Astrocyte of the spinal cord (primary cell): ENCODE data around the gene GABARAPL2.
"Not testable (repeated sequence)": the region's sequence is repeated elsewhere in the genome, so short reads cannot be mapped to it uniquely, and the experiment has no call there.

ENCODE experiments used
- DNase-seq: peaks from one replicate; pipeline ENCODE4 v3.0.0; 2011; ENCODE audit warnings: low read depth, low spot score
- H3K4me3 ChIP-seq: 2 replicates; pipeline ENCODE4 v1.5.1; 2011; ENCODE audit warnings: low read depth, mild to moderate bottlenecking, low read length, moderate library complexity
- CTCF ChIP-seq: IDR thresholded peaks from 2 replicates; pipeline ENCODE4 v1.5.1; 2012; ENCODE audit warnings: low read depth, mild to moderate bottlenecking, low read length, inconsistent platforms
- in situ Hi-C: cut with HindIII; loops from 2 replicates; pipeline ENCODE4 v1.10.0; 2017; ENCODE audit warnings: low sequenced_read_pairs

Gene GABARAPL2

GRCh38 chr16:75532142-75532765 lies 33.9 kb upstream of the GABARAPL2 start:
- DNase-seq = no peak
- no peak for TF ChIP-seq CTCF
- in situ Hi-C loops = no loop called here
- H3K4me3 ChIP-seq = no peak overlapping the region

DNA sequence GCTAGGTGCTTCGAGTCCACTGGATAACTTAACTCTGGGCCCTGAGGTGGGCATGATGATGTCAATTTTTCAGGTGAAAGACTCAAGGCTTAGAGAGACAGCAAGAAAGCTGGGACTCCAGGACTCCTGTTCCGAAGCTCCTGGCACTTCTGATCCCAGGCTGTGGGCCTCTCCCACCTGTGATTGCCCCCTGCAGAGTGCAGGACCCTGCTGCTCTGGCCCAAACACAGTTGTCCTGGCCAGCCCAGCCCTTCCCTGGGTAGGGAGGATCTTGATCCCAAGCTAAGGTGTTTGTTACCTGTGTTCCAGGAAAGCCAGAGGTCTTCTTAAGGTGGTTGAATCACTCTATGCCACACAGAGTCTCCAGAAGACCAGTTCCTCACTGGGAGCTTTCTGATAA lies 33.4 kb upstream of the GABARAPL2 start:
- H3K4me3 ChIP-seq = no peak overlapping the region
- no peak for DNase-seq
- in situ Hi-C loops = no loop called here
- TF ChIP-seq CTCF = no peak

DNA sequence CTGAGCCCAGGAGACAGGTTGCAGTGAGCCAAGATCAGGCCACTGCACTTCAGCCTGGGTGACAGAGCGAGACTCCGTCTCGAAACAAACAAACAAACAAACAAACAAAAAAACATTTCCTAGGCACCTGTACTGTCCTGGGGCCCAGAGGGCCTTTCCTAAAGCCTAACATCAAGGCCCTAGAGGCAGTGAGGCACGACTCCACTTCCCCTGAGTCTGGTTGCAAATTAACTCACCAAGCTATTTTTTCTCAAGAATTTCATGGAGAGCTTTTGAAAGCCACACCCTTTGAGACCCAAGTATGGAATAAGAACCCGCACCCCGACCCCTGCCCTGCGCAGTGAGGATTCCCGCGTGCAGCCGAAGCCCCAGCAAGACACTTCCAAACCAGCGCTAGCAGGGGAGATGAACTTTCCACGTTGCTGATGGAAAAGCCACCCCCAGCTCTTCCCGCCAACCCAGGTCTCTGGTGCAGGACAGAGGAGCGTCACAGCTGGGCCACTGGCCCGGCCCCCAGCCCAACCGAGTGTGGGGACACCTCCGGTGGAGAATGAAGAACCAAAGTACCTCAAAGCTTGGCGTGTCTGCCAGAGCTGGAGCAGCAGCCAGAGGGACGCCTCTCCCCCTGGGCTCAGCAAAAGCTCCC lies 31.5 kb upstream of the GABARAPL2 start:
- in situ Hi-C loops = no loop called here

DNA sequence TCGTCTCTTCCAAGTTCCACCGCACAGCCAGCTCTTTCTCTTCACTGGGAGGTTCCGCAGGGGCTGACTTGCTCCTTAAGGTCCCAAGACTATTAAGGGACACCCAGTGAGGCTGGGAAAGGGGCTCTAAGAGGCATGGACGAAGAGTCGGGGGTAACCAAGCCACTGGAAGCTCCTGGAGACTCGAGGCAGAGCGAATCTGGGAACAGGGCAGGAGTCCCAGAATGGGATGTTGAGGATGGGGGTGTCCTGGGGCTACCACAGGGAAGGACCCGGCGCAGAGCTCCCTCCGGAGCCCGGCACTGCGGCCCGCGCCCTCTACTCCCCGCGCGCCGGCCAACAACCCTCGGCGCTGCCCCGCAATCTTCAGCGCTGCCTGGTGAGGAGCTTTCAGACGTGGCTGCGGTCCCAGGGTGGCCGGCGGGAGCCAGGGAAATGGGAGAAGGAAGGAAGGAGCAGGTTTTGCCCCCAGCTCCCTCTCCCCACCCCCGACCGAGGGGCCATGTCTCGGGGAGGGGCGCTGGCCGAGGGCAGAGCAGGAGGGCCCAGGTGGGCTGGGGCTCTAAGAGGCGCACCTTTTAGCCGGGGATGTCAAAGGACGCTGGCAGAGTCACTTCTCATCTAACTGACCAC lies 30.9 kb upstream of the GABARAPL2 start:
- no peak for TF ChIP-seq CTCF
- in situ Hi-C loops = no loop called here
- DNase-seq = no peak
- no peak overlapping the region for H3K4me3 ChIP-seq

More for the DNA sequence above, 31.5 kb upstream of the GABARAPL2 start:
- no peak overlapping the region for H3K4me3 ChIP-seq
- no peak for DNase-seq
- no peak for TF ChIP-seq CTCF

DNA sequence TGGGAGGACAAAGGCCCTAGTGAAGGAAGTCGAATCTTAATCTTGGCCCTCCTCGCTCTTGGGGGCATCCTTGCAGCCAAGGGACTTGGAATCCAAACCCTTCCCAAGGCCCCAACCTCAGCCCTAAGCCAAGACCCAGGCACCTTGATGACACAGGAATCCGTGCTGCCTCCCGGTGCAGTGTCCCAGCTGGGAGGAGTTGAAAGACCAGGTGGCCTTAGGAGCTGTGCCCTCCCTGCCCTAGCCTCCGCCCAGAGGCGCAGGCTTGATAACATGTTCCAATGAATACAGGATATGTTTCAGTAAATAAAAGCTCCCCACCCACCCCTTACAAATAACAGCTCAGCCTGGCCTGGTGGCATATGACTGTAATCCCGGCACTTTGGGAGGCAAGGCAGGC lies 30.3 kb upstream of the GABARAPL2 start, which contains the start of gene CHST5:
Gene CHST5, minus strand, starts transcription at position 208 of the 400 bp plus-strand sequence. CDS start 5,724 bp downstream, outside the sequence.
- H3K4me3 ChIP-seq = no peak within 1 kb of the TSS
- TF ChIP-seq CTCF = no peak

DNA sequence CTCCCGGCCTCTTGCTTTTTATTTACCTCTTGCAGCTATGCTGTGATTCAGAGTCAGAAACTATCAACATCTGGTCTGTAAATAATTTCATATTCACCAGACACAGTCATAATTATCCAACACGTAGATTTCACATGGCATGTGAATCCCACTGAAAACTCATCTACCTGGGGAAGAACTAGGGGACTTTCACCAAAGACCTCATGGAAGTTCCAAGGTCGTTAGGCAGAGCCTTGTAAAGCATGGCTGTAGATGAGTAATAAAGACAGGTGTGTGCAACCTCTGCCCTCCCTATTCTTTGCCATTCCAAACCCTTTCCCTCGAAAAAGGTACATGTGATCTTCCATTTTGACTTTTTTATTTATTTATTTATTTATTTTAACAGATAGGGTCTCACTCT lies 28.4 kb upstream of the GABARAPL2 start:
- no peak overlapping the region for H3K4me3 ChIP-seq
- DNase-seq = no peak
- TF ChIP-seq CTCF = no peak
- in situ Hi-C loops = no loop called here

More for the DNA sequence above, 30.3 kb upstream of the GABARAPL2 start, which contains the start of gene CHST5:
- in situ Hi-C loops = no loop called here
- no peak for DNase-seq

DNA sequence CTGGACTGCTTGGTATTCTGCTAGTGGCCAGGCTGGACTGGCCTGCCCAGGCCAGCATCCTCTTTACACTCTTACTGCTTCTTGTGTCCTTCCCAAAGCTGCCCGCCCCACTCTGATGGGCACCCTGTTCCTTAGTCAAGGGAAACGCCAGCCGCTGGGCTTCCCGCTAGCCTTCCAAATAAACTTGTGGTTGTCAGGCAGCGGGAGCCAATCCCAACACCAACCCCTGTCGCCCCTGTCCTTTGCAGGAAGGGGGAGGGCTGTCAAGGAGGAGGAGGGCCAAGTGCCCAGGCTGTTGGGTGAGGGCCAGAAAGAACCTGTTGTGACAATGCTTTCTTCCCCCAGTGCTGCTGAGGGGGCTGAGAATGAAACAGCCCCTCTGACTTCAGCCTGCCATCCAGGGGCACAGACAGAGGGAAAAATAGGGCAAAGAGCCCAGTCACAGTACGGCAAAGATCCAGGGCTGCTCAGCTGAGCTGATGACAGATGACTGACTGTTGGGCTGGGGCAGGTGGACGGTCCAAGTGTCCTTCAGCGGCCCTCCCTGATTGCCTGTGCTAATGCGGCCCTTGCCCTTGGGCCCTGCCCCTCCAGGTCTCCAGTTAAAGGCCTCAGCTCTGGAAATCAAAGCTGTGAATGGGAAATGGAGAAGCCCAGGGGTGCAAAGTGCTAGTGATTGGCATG lies 27.2 kb upstream of the GABARAPL2 start:
- H3K4me3 ChIP-seq, DNase-seq, in situ Hi-C loops: not testable (repeated sequence)
